Right ventricle myocardium inferior (tissue), 1 donor: Measurements from ENCODE around the gene DSG2. TPM values are rescaled to one million over a fixed set of nuclear protein-coding genes. Genes with fewer than 3 reads are reported as not detected.
"Not testable (repeated sequence)": the region's sequence is repeated elsewhere in the genome, so short reads cannot be mapped to it uniquely, and the experiment has no call there.

Source experiments
- ATAC-seq: fragments of 200-7000 bp; cut with Tn5 transposase; one replicate; pipeline ENCODE4 v1.9.1; 2020; ENCODE audit warnings: mild to moderate bottlenecking, moderate library complexity
- DNase-seq: peaks from one replicate; pipeline ENCODE4 v3.0.0; 2021; ENCODE audit errors: missing footprints
- intact Hi-C: fragments of 100-400 bp; cut with DNase I; formaldehyde crosslinking; loops from one replicate; pipeline ENCODE4 v1.11.0; 2022
- long read RNA-seq: library from polyadenylated mRNA; unstranded; transcript quantifications from one replicate; pipeline ENCODE4 v2.0.0, GENCODE V29; 2021
- total RNA-seq: library from RNA; stranded (reverse); fragmentation: NEBNext Ultra II Directional; extraction: Animal tissue kit (Norgen Biotek cat#: 25700); gene quantifications from one replicate; pipeline ENCODE4 v1.2.1, GENCODE V29; 2021
- donor health status: DM: no; HTN: yes; CAD: no; lungs with severe emphysema.

Gene DSG2
- total RNA-seq = 35.7 TPM
- long read RNA-seq, full-length matches to known transcripts = 10 of 16 reads
- long read RNA-seq, partial matches to known transcripts = 3 of 16 reads
- long read RNA-seq, other reads (novel, unspliced or antisense) = 3 of 16 reads

GRCh38 chr18:31497836-31498573, at the start of gene DSG2:
Gene DSG2, plus strand, starts transcription at chr18:31498177. Its CDS starts 75 bp downstream, at chr18:31498252.
- intact Hi-C loops = loop anchor here (2.0 to 5.0 kb wide), 3 partner anchors 73 to 396 kb away; partner anchors contain the start of gene DSC2
- DNase-seq = peak; percentile 85
- peak; percentile 97 for ATAC-seq

- ATAC-seq = no peak
- DNase-seq = no peak
- intact Hi-C loops = no loop called here
These were observed 47.6 kb upstream of the DSG2 start for GRCh38 chr18:31450409-31450808.

- no peak for DNase-seq
- intact Hi-C loops = no loop called here
- ATAC-seq = no peak
These were observed 46.4 kb upstream of the DSG2 start for GRCh38 chr18:31451625-31452024.

GRCh38 chr18:31454066-31454708, 43.8 kb upstream of the DSG2 start:
- DNase-seq = no peak
- intact Hi-C loops = no loop called here
- ATAC-seq = no peak

- DNase-seq (no peak), ATAC-seq (no peak)
- intact Hi-C loops = no loop called here
These were observed 28.3 kb upstream of the DSG2 start for GRCh38 chr18:31469629-31470028.

- DNase-seq = no peak
- intact Hi-C loops = no loop called here
- no peak for ATAC-seq
These were observed 19.3 kb upstream of the DSG2 start for GRCh38 chr18:31478688-31479087.

- DNase-seq (no peak), ATAC-seq (no peak)
- intact Hi-C loops = no loop called here
These were observed 15.9 kb upstream of the DSG2 start for GRCh38 chr18:31482051-31482450.

GRCh38 chr18:31483396-31483795, 14.6 kb upstream of the DSG2 start:
- ATAC-seq (no peak), DNase-seq (no peak)
- intact Hi-C loops = no loop called here

- intact Hi-C loops = no loop called here
- DNase-seq (no peak), ATAC-seq (no peak)
These were observed 13.5 kb upstream of the DSG2 start for GRCh38 chr18:31484461-31484860.

- ATAC-seq (no peak), DNase-seq (no peak)
- intact Hi-C loops = no loop called here
These were observed 11.8 kb upstream of the DSG2 start for GRCh38 chr18:31486165-31486564.

- DNase-seq = no peak
- ATAC-seq = no peak
- intact Hi-C loops = no loop called here
These were observed 10.5 kb upstream of the DSG2 start for GRCh38 chr18:31487246-31488015.

- intact Hi-C loops = no loop called here
- no peak for DNase-seq
- no peak for ATAC-seq
These were observed 8.7 kb upstream of the DSG2 start for GRCh38 chr18:31489311-31489710.

GRCh38 chr18:31490387-31490786, 7.6 kb upstream of the DSG2 start:
- no peak for ATAC-seq
- no peak for DNase-seq
- intact Hi-C loops = no loop called here

GRCh38 chr18:31490833-31491232, 7.1 kb upstream of the DSG2 start:
- intact Hi-C loops = no loop called here
- no peak for ATAC-seq
- DNase-seq = no peak

GRCh38 chr18:31491586-31491985, 6.4 kb upstream of the DSG2 start:
- no peak for ATAC-seq
- no peak for DNase-seq
- intact Hi-C loops = no loop called here

GRCh38 chr18:31492671-31493070, 5.3 kb upstream of the DSG2 start:
- DNase-seq (no peak), ATAC-seq (no peak)
- intact Hi-C loops = no loop called here

GRCh38 chr18:31493171-31493570, 4.8 kb upstream of the DSG2 start:
- no peak for DNase-seq
- intact Hi-C loops = no loop called here
- no peak for ATAC-seq

GRCh38 chr18:31493941-31494340, 4.0 kb upstream of the DSG2 start:
- DNase-seq = no peak
- intact Hi-C loops = no loop called here
- ATAC-seq = no peak

- intact Hi-C loops = loop anchor here (5.0 kb wide), 2 partner anchors 217 to 392 kb away; partner anchors contain the start of gene DSC2
- not testable (repeated sequence) for DNase-seq, ATAC-seq
These were observed 3.2 kb upstream of the DSG2 start for GRCh38 chr18:31494705-31495244.
